Measurements from ENCODE around the gene NFIA. TPM values are rescaled to one million over a fixed set of nuclear protein-coding genes. Genes with fewer than 3 reads are reported as not detected.
"Not testable (repeated sequence)": the region's sequence is repeated elsewhere in the genome, so short reads cannot be mapped to it uniquely, and the experiment has no call there.

The NFIA gene
- total RNA-seq, 1 donor from 2014 or later, result 31.3 TPM

- peaks cover 0 to 2% (median 0%) of the 10 kb centered on the region in 3 donors for H3K36me3 ChIP-seq (ENCODE audit: control insufficient read depth in 3 of 3, insufficient read depth in 3 of 3, low read length in 3 of 3)
- no peaks in the 10 kb centered on the region for H3K9me3 ChIP-seq (ENCODE audit: control insufficient read depth in 3 of 3, low read length in 3 of 3)
- H3K9ac ChIP-seq (ENCODE audit: low read depth in 1 of 3, low read length in 3 of 3), result no peak overlapping the region
- no peak overlapping the region for H3K27ac ChIP-seq (ENCODE audit: low read depth, low read length)
- H3K4me1 ChIP-seq (ENCODE audit: control insufficient read depth in 3 of 3, insufficient read depth in 3 of 3, low read length in 3 of 3), result no peaks in the 10 kb centered on the region
- H3K4me3 ChIP-seq (ENCODE audit: low read length in 3 of 3), result no peak overlapping the region
- H3K27me3 ChIP-seq (ENCODE audit: control insufficient read depth in 3 of 3, insufficient read depth in 3 of 3, low read length in 3 of 3), result no peaks in the 10 kb centered on the region
Measured at GRCh38 chr1:61463220-61463619, 380.9 kb downstream of the NFIA start.

- not testable (repeated sequence) for H3K4me1 ChIP-seq (ENCODE audit: control insufficient read depth in 3 of 3, insufficient read depth in 3 of 3, low read length in 3 of 3); H3K36me3 ChIP-seq (ENCODE audit: control insufficient read depth in 3 of 3, insufficient read depth in 3 of 3, low read length in 3 of 3); H3K9ac ChIP-seq (ENCODE audit: low read depth in 1 of 3, low read length in 3 of 3); H3K27me3 ChIP-seq (ENCODE audit: control insufficient read depth in 3 of 3, insufficient read depth in 3 of 3, low read length in 3 of 3); H3K27ac ChIP-seq (ENCODE audit: low read depth, low read length); H3K9me3 ChIP-seq (ENCODE audit: control insufficient read depth in 3 of 3, low read length in 3 of 3); H3K4me3 ChIP-seq (ENCODE audit: low read length in 3 of 3)
Measured at GRCh38 chr1:61467836-61468235, 385.5 kb downstream of the NFIA start.

- no peaks in the 10 kb centered on the region for H3K4me1 ChIP-seq (ENCODE audit: control insufficient read depth in 3 of 3, insufficient read depth in 3 of 3, low read length in 3 of 3)
- H3K27me3 ChIP-seq (ENCODE audit: control insufficient read depth in 3 of 3, insufficient read depth in 3 of 3, low read length in 3 of 3), result no peaks in the 10 kb centered on the region
- H3K9me3 ChIP-seq (ENCODE audit: control insufficient read depth in 3 of 3, low read length in 3 of 3), result no peaks in the 10 kb centered on the region
- no peaks in the 10 kb centered on the region for H3K36me3 ChIP-seq (ENCODE audit: control insufficient read depth in 3 of 3, insufficient read depth in 3 of 3, low read length in 3 of 3)
- H3K4me3 ChIP-seq (ENCODE audit: low read length in 3 of 3), result no peak overlapping the region
- no peak overlapping the region for H3K27ac ChIP-seq (ENCODE audit: low read depth, low read length)
- H3K9ac ChIP-seq (ENCODE audit: low read depth in 1 of 3, low read length in 3 of 3), result no peak overlapping the region
Measured at GRCh38 chr1:61469365-61469764, 387.0 kb downstream of the NFIA start.

- H3K27me3 ChIP-seq (ENCODE audit: control insufficient read depth in 3 of 3, insufficient read depth in 3 of 3, low read length in 3 of 3), result no peaks in the 10 kb centered on the region
- H3K4me3 ChIP-seq (ENCODE audit: low read length in 3 of 3), result no peak overlapping the region
Measured at GRCh38 chr1:61472876-61473275, 390.5 kb downstream of the NFIA start.

GRCh38 chr1:61474269-61474817 is 392.0 kb downstream of the NFIA start:
- Histone ChIP-seq H3K27ac (ENCODE audit: low read depth, low read length) (no peak overlapping the region), H3K36me3 (ENCODE audit: control insufficient read depth in 3 of 3, insufficient read depth in 3 of 3, low read length in 3 of 3) (no peaks in the 10 kb centered on the region), H3K4me3 (ENCODE audit: low read length in 3 of 3) (no peak overlapping the region), H3K9me3 (ENCODE audit: control insufficient read depth in 3 of 3, low read length in 3 of 3) (no peaks in the 10 kb centered on the region), H3K27me3 (ENCODE audit: control insufficient read depth in 3 of 3, insufficient read depth in 3 of 3, low read length in 3 of 3) (no peaks in the 10 kb centered on the region), H3K4me1 (ENCODE audit: control insufficient read depth in 3 of 3, insufficient read depth in 3 of 3, low read length in 3 of 3) (no peaks in the 10 kb centered on the region), H3K9ac (ENCODE audit: low read depth in 1 of 3, low read length in 3 of 3) (no peak overlapping the region)

More at GRCh38 chr1:61472876-61473275, 390.5 kb downstream of the NFIA start:
- Histone ChIP-seq H3K9me3 (ENCODE audit: control insufficient read depth in 3 of 3, low read length in 3 of 3) (no peaks in the 10 kb centered on the region), H3K36me3 (ENCODE audit: control insufficient read depth in 3 of 3, insufficient read depth in 3 of 3, low read length in 3 of 3) (no peaks in the 10 kb centered on the region), H3K9ac (ENCODE audit: low read depth in 1 of 3, low read length in 3 of 3) (no peak overlapping the region), H3K4me1 (ENCODE audit: control insufficient read depth in 3 of 3, insufficient read depth in 3 of 3, low read length in 3 of 3) (no peaks in the 10 kb centered on the region), H3K27ac (ENCODE audit: low read depth, low read length) (no peak overlapping the region)

GRCh38 chr1:61474963-61475362 is 392.6 kb downstream of the NFIA start:
- Histone ChIP-seq H3K4me1 (ENCODE audit: control insufficient read depth in 3 of 3, insufficient read depth in 3 of 3, low read length in 3 of 3) (no peaks in the 10 kb centered on the region), H3K4me3 (ENCODE audit: low read length in 3 of 3) (no peak overlapping the region), H3K27me3 (ENCODE audit: control insufficient read depth in 3 of 3, insufficient read depth in 3 of 3, low read length in 3 of 3) (no peaks in the 10 kb centered on the region), H3K9ac (ENCODE audit: low read depth in 1 of 3, low read length in 3 of 3) (no peak overlapping the region), H3K36me3 (ENCODE audit: control insufficient read depth in 3 of 3, insufficient read depth in 3 of 3, low read length in 3 of 3) (no peaks in the 10 kb centered on the region), H3K27ac (ENCODE audit: low read depth, low read length) (no peak overlapping the region), H3K9me3 (ENCODE audit: control insufficient read depth in 3 of 3, low read length in 3 of 3) (no peaks in the 10 kb centered on the region)

GRCh38 chr1:61477301-61477700 is 394.9 kb downstream of the NFIA start:
- Histone ChIP-seq H3K9ac (ENCODE audit: low read depth in 1 of 3, low read length in 3 of 3) (no peak overlapping the region), H3K4me3 (ENCODE audit: low read length in 3 of 3) (no peak overlapping the region), H3K27ac (ENCODE audit: low read depth, low read length) (no peak overlapping the region), H3K36me3 (ENCODE audit: control insufficient read depth in 3 of 3, insufficient read depth in 3 of 3, low read length in 3 of 3) (no peaks in the 10 kb centered on the region), H3K4me1 (ENCODE audit: control insufficient read depth in 3 of 3, insufficient read depth in 3 of 3, low read length in 3 of 3) (peaks cover 0 to 4% (median 0%) of the 10 kb centered on the region in 3 donors), H3K27me3 (ENCODE audit: control insufficient read depth in 3 of 3, insufficient read depth in 3 of 3, low read length in 3 of 3) (no peaks in the 10 kb centered on the region), H3K9me3 (ENCODE audit: control insufficient read depth in 3 of 3, low read length in 3 of 3) (no peaks in the 10 kb centered on the region)

GRCh38 chr1:61480273-61480935 is 398.0 kb downstream of the NFIA start:
- H3K9me3 ChIP-seq (ENCODE audit: control insufficient read depth in 3 of 3, low read length in 3 of 3), result no peaks in the 10 kb centered on the region
- no peak overlapping the region for H3K27ac ChIP-seq (ENCODE audit: low read depth, low read length)
- no peaks in the 10 kb centered on the region for H3K27me3 ChIP-seq (ENCODE audit: control insufficient read depth in 3 of 3, insufficient read depth in 3 of 3, low read length in 3 of 3)
- no peaks in the 10 kb centered on the region for H3K36me3 ChIP-seq (ENCODE audit: control insufficient read depth in 3 of 3, insufficient read depth in 3 of 3, low read length in 3 of 3)
- H3K4me3 ChIP-seq (ENCODE audit: low read length in 3 of 3), result no peak overlapping the region
- H3K4me1 ChIP-seq (ENCODE audit: control insufficient read depth in 3 of 3, insufficient read depth in 3 of 3, low read length in 3 of 3), result peaks cover 0 to 4% (median 0%) of the 10 kb centered on the region in 3 donors
- H3K9ac ChIP-seq (ENCODE audit: low read depth in 1 of 3, low read length in 3 of 3), result no peak overlapping the region

GRCh38 chr1:61481315-61481715 is 399.0 kb downstream of the NFIA start:
- Histone ChIP-seq H3K9ac (ENCODE audit: low read depth in 1 of 3, low read length in 3 of 3) (no peak overlapping the region), H3K4me3 (ENCODE audit: low read length in 3 of 3) (no peak overlapping the region), H3K9me3 (ENCODE audit: control insufficient read depth in 3 of 3, low read length in 3 of 3) (no peaks in the 10 kb centered on the region), H3K4me1 (ENCODE audit: control insufficient read depth in 3 of 3, insufficient read depth in 3 of 3, low read length in 3 of 3) (peaks cover 0 to 4% (median 0%) of the 10 kb centered on the region in 3 donors), H3K27me3 (ENCODE audit: control insufficient read depth in 3 of 3, insufficient read depth in 3 of 3, low read length in 3 of 3) (no peaks in the 10 kb centered on the region), H3K27ac (ENCODE audit: low read depth, low read length) (no peak overlapping the region), H3K36me3 (ENCODE audit: control insufficient read depth in 3 of 3, insufficient read depth in 3 of 3, low read length in 3 of 3) (no peaks in the 10 kb centered on the region)

- Histone ChIP-seq H3K4me1 (ENCODE audit: control insufficient read depth in 3 of 3, insufficient read depth in 3 of 3, low read length in 3 of 3) (peaks cover 0 to 4% (median 0%) of the 10 kb centered on the region in 3 donors), H3K36me3 (ENCODE audit: control insufficient read depth in 3 of 3, insufficient read depth in 3 of 3, low read length in 3 of 3) (no peaks in the 10 kb centered on the region), H3K27ac (ENCODE audit: low read depth, low read length) (no peak overlapping the region), H3K9me3 (ENCODE audit: control insufficient read depth in 3 of 3, low read length in 3 of 3) (no peaks in the 10 kb centered on the region), H3K27me3 (ENCODE audit: control insufficient read depth in 3 of 3, insufficient read depth in 3 of 3, low read length in 3 of 3) (no peaks in the 10 kb centered on the region), H3K4me3 (ENCODE audit: low read length in 3 of 3) (no peak overlapping the region), H3K9ac (ENCODE audit: low read depth in 1 of 3, low read length in 3 of 3) (no peak overlapping the region)
Measured at GRCh38 chr1:61482170-61482734, 399.9 kb downstream of the NFIA start.

Data from skeletal muscle tissue (tissue), 4 donors.